ENCODE measurements around the gene ARAP3. TPM values are rescaled to one million over a fixed set of nuclear protein-coding genes. Genes with fewer than 3 reads are reported as not detected.
A peak's percentile ranks its signal among the peaks of the same experiment; 100 is the strongest.

ARAP3 gene
- total RNA-seq, 1 experiment from 2014 or later: 2.5 TPM

DNA sequence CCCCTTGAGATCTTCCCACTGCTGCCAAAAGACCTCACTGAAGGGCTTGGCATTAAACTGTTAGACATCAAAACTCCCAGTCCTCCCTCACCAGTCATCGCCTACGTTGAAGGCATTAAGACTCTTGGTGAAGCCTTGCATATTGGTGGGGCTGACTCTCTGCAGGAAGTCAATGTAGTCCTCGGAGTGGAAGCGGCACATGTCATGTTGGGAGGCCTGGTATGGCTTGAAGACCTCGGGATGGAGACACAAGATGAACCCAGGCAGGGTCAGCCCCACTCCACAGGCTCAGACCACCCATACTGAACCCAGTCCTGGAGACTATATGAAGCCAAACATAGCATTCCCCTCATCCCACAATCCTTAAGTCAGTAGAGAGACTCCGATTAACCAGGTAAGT is 47.3 kb downstream of the ARAP3 start:
- H3K36me3 ChIP-seq (ENCODE audit: control insufficient read depth, insufficient read depth, low read length): peaks cover 2% of the 10 kb centered on the region
- ChIA-PET POLR2A (no interaction called here), CTCF (no interaction called here)
- H3K4me3 ChIP-seq (ENCODE audit: low read depth in 2 of 2, low read length in 2 of 2): no peak overlapping the region
- no peaks in the 10 kb centered on the region for H3K9me3 ChIP-seq (ENCODE audit: control insufficient read depth, insufficient read depth, low read depth, low read length)
- no peak for ATAC-seq
- no TSS peak for BruUV-seq (replicated peaks)
- H3K27me3 ChIP-seq (ENCODE audit: control insufficient read depth, insufficient read depth, low read length): no peaks in the 10 kb centered on the region
- no peak for TF ChIP-seq POLR2AphosphoS5 (IDR thresholded peaks at IDR 0.05; ENCODE audit: low read depth, low read length)
- TF ChIP-seq, protein P1, sequence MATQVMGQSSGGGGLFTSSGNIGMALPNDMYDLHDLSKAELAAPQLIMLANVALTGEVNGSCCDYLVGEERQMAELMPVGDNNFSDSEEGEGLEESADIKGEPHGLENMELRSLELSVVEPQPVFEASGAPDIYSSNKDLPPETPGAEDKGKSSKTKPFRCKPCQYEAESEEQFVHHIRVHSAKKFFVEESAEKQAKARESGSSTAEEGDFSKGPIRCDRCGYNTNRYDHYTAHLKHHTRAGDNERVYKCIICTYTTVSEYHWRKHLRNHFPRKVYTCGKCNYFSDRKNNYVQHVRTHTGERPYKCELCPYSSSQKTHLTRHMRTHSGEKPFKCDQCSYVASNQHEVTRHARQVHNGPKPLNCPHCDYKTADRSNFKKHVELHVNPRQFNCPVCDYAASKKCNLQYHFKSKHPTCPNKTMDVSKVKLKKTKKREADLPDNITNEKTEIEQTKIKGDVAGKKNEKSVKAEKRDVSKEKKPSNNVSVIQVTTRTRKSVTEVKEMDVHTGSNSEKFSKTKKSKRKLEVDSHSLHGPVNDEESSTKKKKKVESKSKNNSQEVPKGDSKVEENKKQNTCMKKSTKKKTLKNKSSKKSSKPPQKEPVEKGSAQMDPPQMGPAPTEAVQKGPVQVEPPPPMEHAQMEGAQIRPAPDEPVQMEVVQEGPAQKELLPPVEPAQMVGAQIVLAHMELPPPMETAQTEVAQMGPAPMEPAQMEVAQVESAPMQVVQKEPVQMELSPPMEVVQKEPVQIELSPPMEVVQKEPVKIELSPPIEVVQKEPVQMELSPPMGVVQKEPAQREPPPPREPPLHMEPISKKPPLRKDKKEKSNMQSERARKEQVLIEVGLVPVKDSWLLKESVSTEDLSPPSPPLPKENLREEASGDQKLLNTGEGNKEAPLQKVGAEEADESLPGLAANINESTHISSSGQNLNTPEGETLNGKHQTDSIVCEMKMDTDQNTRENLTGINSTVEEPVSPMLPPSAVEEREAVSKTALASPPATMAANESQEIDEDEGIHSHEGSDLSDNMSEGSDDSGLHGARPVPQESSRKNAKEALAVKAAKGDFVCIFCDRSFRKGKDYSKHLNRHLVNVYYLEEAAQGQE (IDR thresholded peaks at IDR 0.05; ENCODE audit: insufficient read depth in 1 of 2, low read depth in 2 of 2, low read length in 1 of 2): no peak
- no peak for TF ChIP-seq SIN3A (IDR thresholded peaks at IDR 0.05; ENCODE audit: borderline replicate concordance, insufficient read depth, low read depth, low read length)
- TF ChIP-seq TCF7L2 (IDR thresholded peaks at IDR 0.05; ENCODE audit: low read depth, low read length): no peak
- TF ChIP-seq, protein P2, sequence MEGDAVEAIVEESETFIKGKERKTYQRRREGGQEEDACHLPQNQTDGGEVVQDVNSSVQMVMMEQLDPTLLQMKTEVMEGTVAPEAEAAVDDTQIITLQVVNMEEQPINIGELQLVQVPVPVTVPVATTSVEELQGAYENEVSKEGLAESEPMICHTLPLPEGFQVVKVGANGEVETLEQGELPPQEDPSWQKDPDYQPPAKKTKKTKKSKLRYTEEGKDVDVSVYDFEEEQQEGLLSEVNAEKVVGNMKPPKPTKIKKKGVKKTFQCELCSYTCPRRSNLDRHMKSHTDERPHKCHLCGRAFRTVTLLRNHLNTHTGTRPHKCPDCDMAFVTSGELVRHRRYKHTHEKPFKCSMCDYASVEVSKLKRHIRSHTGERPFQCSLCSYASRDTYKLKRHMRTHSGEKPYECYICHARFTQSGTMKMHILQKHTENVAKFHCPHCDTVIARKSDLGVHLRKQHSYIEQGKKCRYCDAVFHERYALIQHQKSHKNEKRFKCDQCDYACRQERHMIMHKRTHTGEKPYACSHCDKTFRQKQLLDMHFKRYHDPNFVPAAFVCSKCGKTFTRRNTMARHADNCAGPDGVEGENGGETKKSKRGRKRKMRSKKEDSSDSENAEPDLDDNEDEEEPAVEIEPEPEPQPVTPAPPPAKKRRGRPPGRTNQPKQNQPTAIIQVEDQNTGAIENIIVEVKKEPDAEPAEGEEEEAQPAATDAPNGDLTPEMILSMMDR (IDR thresholded peaks at IDR 0.05): no peak
- in situ Hi-C loops (cut with HindIII; ENCODE audit: low pct_unique_long_range_greater_than_20kb, low sequenced_read_pairs) (no loop called here), intact Hi-C loops (cut with micrococcal nuclease; ENCODE audit: unreplicated experiment) (no loop called here)
- no peak overlapping the region for H3K27ac ChIP-seq (ENCODE audit: low read length)
- DNase-seq (ENCODE audit: low read depth, low spot score): no peak
- H3K4me1 ChIP-seq (ENCODE audit: control insufficient read depth, insufficient read depth, low read length): peaks cover 8% of the 10 kb centered on the region; the same call in 1 of the 2 replicates

DNA sequence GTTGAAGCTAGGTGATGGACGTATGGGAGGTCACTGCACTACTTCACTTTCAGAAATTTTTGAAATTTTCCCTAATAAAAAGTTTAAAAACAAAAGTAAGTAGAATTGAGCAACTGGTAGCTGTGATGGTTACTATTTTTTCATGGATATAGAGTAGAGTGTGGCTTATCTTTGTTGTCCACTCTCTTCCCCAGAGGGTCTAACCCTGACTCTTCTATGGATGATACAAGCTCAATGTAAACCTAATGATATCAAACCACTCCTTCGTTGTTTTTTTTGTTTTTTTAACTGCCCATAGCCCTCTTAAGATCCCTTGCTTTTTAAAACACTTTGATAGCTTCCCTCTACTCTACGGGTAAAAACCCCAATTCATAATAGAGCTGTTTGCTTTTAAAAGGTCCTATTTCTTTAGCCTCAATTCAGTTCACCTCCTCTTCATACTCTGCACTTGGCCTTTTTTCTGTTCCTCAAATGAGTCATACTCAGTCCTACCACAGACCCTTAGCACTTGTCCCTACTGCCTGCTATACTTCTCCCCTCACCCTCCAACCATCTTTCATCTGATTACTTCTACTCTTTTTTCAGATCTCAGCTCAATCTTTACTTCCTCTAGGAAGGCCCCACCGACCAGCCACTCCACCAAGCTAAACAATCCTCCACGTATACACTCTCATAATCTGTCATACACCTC is 48.0 kb downstream of the ARAP3 start:
- TSS peak; percentile 60 for BruUV-seq (replicated peaks)
- intact Hi-C loops (cut with micrococcal nuclease; ENCODE audit: unreplicated experiment) (no loop called here), in situ Hi-C loops (cut with HindIII; ENCODE audit: low pct_unique_long_range_greater_than_20kb, low sequenced_read_pairs) (no loop called here)
- H3K36me3 ChIP-seq (ENCODE audit: control insufficient read depth, insufficient read depth, low read length): peaks cover 4% of the 10 kb centered on the region
- no peak overlapping the region for H3K27ac ChIP-seq (ENCODE audit: low read length)
- H3K9me3 ChIP-seq (ENCODE audit: control insufficient read depth, insufficient read depth, low read depth, low read length): no peaks in the 10 kb centered on the region
- no peak overlapping the region for H3K4me3 ChIP-seq (ENCODE audit: low read depth in 2 of 2, low read length in 2 of 2)
- POLR2A ChIA-PET: interaction anchor here (0.7 kb wide), 1 partner anchor 29 kb away, joined by 7 read pairs; no protein-coding TSS in a partner anchor
- TF ChIP-seq POLR2AphosphoS5 (IDR thresholded peaks at IDR 0.05; ENCODE audit: low read depth, low read length): no peak
- TF ChIP-seq, protein P1 (IDR thresholded peaks at IDR 0.05; ENCODE audit: insufficient read depth in 1 of 2, low read depth in 2 of 2, low read length in 1 of 2): no peak
- TF ChIP-seq, protein P2 (IDR thresholded peaks at IDR 0.05): no peak
- CTCF ChIA-PET: interaction anchor here (0.6 to 1.3 kb wide), 5 partner anchors 11 to 42 kb away, joined by 3 to 5 read pairs (median 4); partner anchors contain the start of gene DIAPH1
- ATAC-seq (no peak), DNase-seq (ENCODE audit: low read depth, low spot score) (no peak)
- no peaks in the 10 kb centered on the region for H3K27me3 ChIP-seq (ENCODE audit: control insufficient read depth, insufficient read depth, low read length)
- H3K4me1 ChIP-seq (ENCODE audit: control insufficient read depth, insufficient read depth, low read length): peaks cover 8% of the 10 kb centered on the region; the same call in 1 of the 2 replicates
